ENCODE results near the gene SPRED2.

- TF ChIP-seq POLR2A (IDR thresholded peaks at IDR 0.05), result no peak
- TF ChIP-seq CTCF (IDR thresholded peaks at IDR 0.05), result no peak
Measured at GRCh38 chr2:65311049-65311448, 121.3 kb downstream of the SPRED2 start.

Measured in esophagus squamous epithelium (tissue), 4 donors.